Skeletal muscle tissue (tissue), 4 donors: ENCODE data around the gene HDHD3. TPM values are rescaled to one million over a fixed set of nuclear protein-coding genes. Genes with fewer than 3 reads are reported as not detected.

Experiments used
- H3K27ac ChIP-seq: one replicate; pipeline ENCODE4 v1.7.0; 2013; ENCODE audit warnings: mild to moderate bottlenecking, low read depth, low read length, inconsistent platforms
- H3K27me3 ChIP-seq, 3 donors: one replicate each; pipeline ENCODE4 v1.7.0; 2013; ENCODE audit warnings: low read length in 3 of 3; ENCODE audit not compliant: control insufficient read depth in 3 of 3, insufficient read depth in 3 of 3
- H3K36me3 ChIP-seq, 3 donors: one replicate each; pipeline ENCODE4 v1.7.0; 2013; ENCODE audit warnings: low read length in 3 of 3; ENCODE audit not compliant: control insufficient read depth in 3 of 3, insufficient read depth in 3 of 3
- H3K4me1 ChIP-seq, 3 donors: one replicate each; pipeline ENCODE4 v1.7.0; 2013; ENCODE audit warnings: low read length in 3 of 3, mild to moderate bottlenecking in 3 of 3; ENCODE audit not compliant: control insufficient read depth in 3 of 3, insufficient read depth in 3 of 3
- H3K4me3 ChIP-seq, 3 donors: one replicate each; pipeline ENCODE4 v1.7.0; 2013; ENCODE audit warnings: low read length in 3 of 3
- H3K9ac ChIP-seq, 3 donors: one replicate each; pipeline ENCODE4 v1.7.0; 2013; ENCODE audit warnings: low read length in 3 of 3, mild to moderate bottlenecking in 3 of 3, moderate library complexity in 2 of 3, low read depth in 1 of 3
- H3K9me3 ChIP-seq, 3 donors: one replicate each; pipeline ENCODE4 v1.7.0; 2013; ENCODE audit warnings: low read length in 3 of 3; ENCODE audit not compliant: control insufficient read depth in 3 of 3
- total RNA-seq: library from RNA; depleted of rRNA; stranded (reverse); fragments of >200 nt; gene quantifications from one replicate; pipeline ENCODE4 v1.2.3, GENCODE V29; 2014
- donor health status: Osteomylitis.

HDHD3 gene
- total RNA-seq, 1 donor from 2014 or later: 3.7 TPM

DNA sequence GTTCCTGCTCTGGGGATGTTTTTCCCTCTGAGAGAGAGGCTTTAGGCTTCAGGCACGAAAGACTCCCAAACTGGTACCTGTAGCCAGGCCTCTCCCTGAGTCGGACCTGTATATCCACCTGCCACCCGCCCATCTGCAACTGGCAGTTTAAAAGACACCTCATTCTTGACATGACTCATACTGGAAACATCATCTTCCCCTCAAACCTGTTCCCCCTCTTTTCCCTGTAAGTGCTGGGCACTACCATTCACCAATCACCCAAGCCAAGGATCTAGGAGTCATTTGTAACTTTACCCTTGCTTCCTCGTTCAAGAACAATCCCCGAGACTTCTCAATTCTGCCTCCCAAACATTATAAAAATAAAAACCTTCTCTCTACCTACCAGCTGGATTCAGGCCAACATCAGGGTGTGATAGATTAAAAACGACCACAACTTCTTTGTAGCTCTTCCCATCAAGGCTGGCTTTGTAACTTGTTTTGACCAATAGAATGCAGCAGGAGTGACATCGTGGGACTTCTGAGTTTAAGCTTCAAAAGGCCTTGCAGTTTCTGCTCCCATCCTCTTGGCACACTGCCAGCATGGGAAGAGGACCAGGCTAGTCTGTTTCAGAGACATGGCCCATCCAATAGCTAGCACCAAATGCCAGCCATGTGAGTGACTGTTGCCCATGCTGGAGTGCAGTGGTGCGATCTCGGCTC, 34.9 kb downstream of the HDHD3 start:
- Histone ChIP-seq H3K9me3 (no peaks in the 10 kb centered on the region), H3K4me3 (no peak overlapping the region), H3K36me3 (no peaks in the 10 kb centered on the region), H3K27ac (no peak overlapping the region), H3K4me1 (peaks cover 5 to 12% (median 10%) of the 10 kb centered on the region in 3 donors), H3K9ac (no peak overlapping the region), H3K27me3 (no peaks in the 10 kb centered on the region)

DNA sequence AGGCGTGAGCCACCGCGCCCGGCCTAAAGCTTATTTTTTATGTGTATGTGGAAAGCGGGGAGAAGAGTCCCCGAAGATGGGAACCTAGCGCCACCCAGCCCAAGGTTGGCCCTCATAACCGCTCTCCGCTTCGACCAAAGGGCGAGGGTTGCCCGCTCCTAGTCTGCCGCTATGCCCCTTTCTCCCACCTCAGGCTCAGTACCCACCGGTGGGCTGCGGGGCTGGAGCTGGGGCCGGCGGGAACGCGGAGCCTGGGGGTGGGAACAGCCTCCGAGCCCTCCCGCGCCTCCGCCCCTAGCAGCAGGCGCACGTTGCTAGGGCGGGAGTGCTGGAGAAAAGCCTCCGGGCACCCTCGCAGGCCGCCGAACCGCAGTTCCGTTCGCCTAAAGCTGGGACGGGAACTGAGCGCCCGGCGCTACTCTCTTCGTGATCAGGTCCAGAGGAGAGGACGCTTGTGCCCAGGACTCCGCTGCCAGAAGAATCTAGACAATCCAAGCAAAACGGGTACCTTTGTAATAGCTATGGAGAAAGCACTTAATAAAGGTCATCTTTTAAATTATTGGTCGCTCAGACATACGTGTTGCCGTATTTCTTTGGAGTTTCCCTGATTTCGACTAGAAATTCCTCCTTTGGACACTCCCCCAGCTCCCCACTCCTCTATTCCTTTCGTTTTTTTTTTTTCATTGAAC, 36.6 kb downstream of the HDHD3 start, which contains the start of gene WDR31:
TSS of gene WDR31 (minus strand) at position 265 of the 689 bp plus-strand sequence. CDS start 8,253 bp downstream, outside the sequence.
- no peaks in the 10 kb centered on the region for H3K9me3 ChIP-seq
- peaks cover 5 to 12% (median 10%) of the 10 kb centered on the region in 3 donors for H3K4me1 ChIP-seq
- peak within 1 kb of the TSS; percentile 36 to 83 (median 78) for H3K9ac ChIP-seq
- peak within 1 kb of the TSS; percentile 87 to 93 (median 90) for H3K4me3 ChIP-seq
- no peaks in the 10 kb centered on the region for H3K36me3 ChIP-seq
- H3K27me3 ChIP-seq: no peaks in the 10 kb centered on the region
- H3K27ac ChIP-seq: no peak within 1 kb of the TSS

- Histone ChIP-seq H3K4me3 (no peak overlapping the region), H3K4me1 (peaks cover 5 to 10% (median 5%) of the 10 kb centered on the region in 3 donors), H3K9me3 (no peaks in the 10 kb centered on the region), H3K27me3 (no peaks in the 10 kb centered on the region), H3K9ac (no peak overlapping the region), H3K36me3 (no peaks in the 10 kb centered on the region), H3K27ac (no peak overlapping the region)
Measured at GRCh38 chr9:113337714-113338113, 39.1 kb downstream of the HDHD3 start.

DNA sequence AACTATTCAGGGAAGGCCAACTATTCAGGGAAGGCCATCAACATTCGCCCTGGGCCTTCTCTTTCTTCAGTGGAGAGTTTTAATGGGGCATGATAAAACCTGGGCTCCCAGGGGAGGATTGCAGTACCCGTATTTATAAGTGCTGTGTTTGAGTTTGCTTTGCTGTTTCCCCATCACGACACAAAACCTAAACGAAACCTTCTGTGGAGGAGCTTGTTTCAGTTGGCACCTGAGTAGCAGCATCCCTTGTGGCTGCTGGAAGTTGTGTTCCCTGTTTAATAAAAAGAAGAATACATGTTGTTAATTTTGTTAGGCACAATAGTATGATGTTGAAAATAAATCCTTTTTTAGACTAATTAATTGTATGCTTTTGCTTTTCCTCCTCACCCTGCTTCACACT, 45.0 kb downstream of the HDHD3 start:
- Histone ChIP-seq H3K27me3 (no peaks in the 10 kb centered on the region), H3K36me3 (peaks cover 0 to 3% (median 2%) of the 10 kb centered on the region in 3 donors), H3K9ac (no peak overlapping the region), H3K4me1 (no peaks in the 10 kb centered on the region), H3K27ac (no peak overlapping the region), H3K9me3 (no peaks in the 10 kb centered on the region), H3K4me3 (no peak overlapping the region)

GRCh38 chr9:113328045-113328782, 48.6 kb downstream of the HDHD3 start:
- Histone ChIP-seq H3K9ac (no peak overlapping the region), H3K4me1 (no peaks in the 10 kb centered on the region), H3K36me3 (peaks cover 0 to 3% (median 2%) of the 10 kb centered on the region in 3 donors), H3K9me3 (no peaks in the 10 kb centered on the region), H3K27ac (no peak overlapping the region), H3K27me3 (no peaks in the 10 kb centered on the region), H3K4me3 (no peak overlapping the region)

DNA sequence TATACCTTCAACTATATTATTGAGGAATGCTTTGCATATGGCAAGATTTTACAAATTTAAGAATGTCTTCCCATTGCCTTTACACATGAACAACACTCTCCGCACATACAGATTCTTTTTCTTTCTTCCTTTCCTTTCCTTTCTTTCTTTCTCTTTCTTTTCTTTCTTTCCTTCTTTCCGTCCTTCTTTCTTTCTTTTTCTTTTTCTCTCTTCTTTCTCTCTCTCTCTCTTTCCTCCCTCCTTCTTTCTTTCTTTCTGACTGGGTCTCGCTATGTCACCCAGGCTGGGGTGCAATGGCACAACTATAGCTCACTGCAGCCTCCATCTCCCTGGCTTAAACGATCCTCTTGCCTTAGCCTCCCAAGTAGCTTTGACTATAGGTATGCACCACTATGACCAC, 50.6 kb downstream of the HDHD3 start:
- no peak overlapping the region for H3K4me3 ChIP-seq

More for the DNA sequence above, 50.6 kb downstream of the HDHD3 start:
- Histone ChIP-seq H3K9me3 (no peaks in the 10 kb centered on the region), H3K4me1 (no peaks in the 10 kb centered on the region), H3K9ac (no peak overlapping the region), H3K27me3 (no peaks in the 10 kb centered on the region), H3K27ac (no peak overlapping the region), H3K36me3 (peaks cover 0 to 3% (median 2%) of the 10 kb centered on the region in 3 donors)

Other genes starting within 250 kb of the HDHD3 start
- gene SLC31A2, start 226.0 kb downstream of the HDHD3 start, total RNA-seq: 5.2 TPM
- gene FKBP15, start 155.7 kb downstream of the HDHD3 start, total RNA-seq: 11.5 TPM
- gene SLC31A1, start 155.4 kb downstream of the HDHD3 start, total RNA-seq: 9.9 TPM
- gene CDC26, start 101.4 kb downstream of the HDHD3 start, total RNA-seq: 28.2 TPM
- 19.3 TPM for gene PRPF4, start 101.3 kb downstream of the HDHD3 start, total RNA-seq
- not detected for gene RNF183, start 73.6 kb downstream of the HDHD3 start, total RNA-seq
- gene WDR31, start 36.7 kb downstream of the HDHD3 start, total RNA-seq: 2.1 TPM
- 1.0 TPM for gene BSPRY, start 27.4 kb downstream of the HDHD3 start, total RNA-seq
- gene ALAD, start 24.3 kb upstream of the HDHD3 start, total RNA-seq: 8.4 TPM
- 32.4 TPM for gene POLE3, start 33.7 kb upstream of the HDHD3 start, total RNA-seq
- gene C9orf43, start 33.8 kb upstream of the HDHD3 start, total RNA-seq: 0.52 TPM
- gene RGS3, start 86.7 kb upstream of the HDHD3 start, total RNA-seq: 48.0 TPM